IMR-90 (cell line): ENCODE measurements around the gene CEP63. TPM values are rescaled to one million over a fixed set of nuclear protein-coding genes. Genes with fewer than 3 reads are reported as not detected.

Source experiments
- ATAC-seq: fragments of 200-7000 bp; cut with Tn5 transposase; 2 replicates; pipeline ENCODE4 v1.9.1; 2020; ENCODE audit warnings: low read depth, mild to moderate bottlenecking, moderate library complexity
- BruUV-seq: library from RNA; stranded (reverse); fragments of 400-500 nt; replicated peaks from 2 replicates; lab custom pipeline; 2021; lab: Mats Ljungman, UMichigan
- CTCF ChIA-PET: fragments of 300-600 bp; formaldehyde crosslinking; extraction: SDS; loops from one replicate; lab custom pipeline; 2021; ENCODE audit warnings: antibody characterized with exemption; lab: Yijun Ruan, JAX
- POLR2A ChIA-PET: fragments of 300-600 bp; sonication (Branson Sonifier 250); formaldehyde crosslinking; loops from one replicate; lab custom pipeline; 2022; ENCODE audit warnings: antibody characterized with exemption; ENCODE audit not compliant: unreplicated experiment; lab: Charles Lee
- DNase-seq: peaks from one replicate; pipeline ENCODE4 v3.0.0; 2013
- H2AFZ ChIP-seq: replicated peaks from 2 replicates; pipeline ENCODE3; 2013; ENCODE audit warnings: low read length, mild to moderate bottlenecking; ENCODE audit not compliant: poor library complexity
- H2AK5ac ChIP-seq: 2 replicates; pipeline ENCODE4 v1.6.1; 2013; ENCODE audit warnings: low read depth, low read length, inconsistent platforms
- H2AK9ac ChIP-seq: replicated peaks from 2 replicates; pipeline ENCODE3; 2013; ENCODE audit warnings: mild to moderate bottlenecking, low read depth, low read length, moderate library complexity; ENCODE audit not compliant: poor library complexity
- H2BK120ac ChIP-seq: 2 replicates; pipeline ENCODE4 v1.6.1; 2013; ENCODE audit warnings: low read depth, low read length, inconsistent platforms
- H2BK15ac ChIP-seq: 3 replicates; pipeline ENCODE4 v1.6.1; 2013; ENCODE audit warnings: low read depth, low read length, inconsistent platforms
- H2BK20ac ChIP-seq: 2 replicates; pipeline ENCODE4 v1.6.1; 2013; ENCODE audit warnings: low read depth, mild to moderate bottlenecking, inconsistent platforms, low read length, moderate library complexity
- H2BK5ac ChIP-seq: 2 replicates; pipeline ENCODE4 v1.6.1; 2013; ENCODE audit warnings: mild to moderate bottlenecking, low read depth, low read length, inconsistent platforms; ENCODE audit not compliant: poor library complexity, severe bottlenecking
- H3K14ac ChIP-seq: replicated peaks from 2 replicates; pipeline ENCODE4 v1.6.1; 2013; ENCODE audit warnings: low read depth, low read length, inconsistent platforms
- H3K18ac ChIP-seq: 2 replicates; pipeline ENCODE4 v1.6.1; 2013; ENCODE audit warnings: low read depth, low read length, control low read depth
- H3K23ac ChIP-seq: 2 replicates; pipeline ENCODE4 v1.6.1; 2013; ENCODE audit warnings: low read depth, low read length, inconsistent platforms
- H3K27ac ChIP-seq: 2 replicates; pipeline ENCODE4 v1.5.1; 2013; ENCODE audit warnings: mild to moderate bottlenecking, control low read depth, low read length; ENCODE audit not compliant: insufficient read depth
- H3K27me3 ChIP-seq: 2 replicates; pipeline ENCODE4 v1.6.1; 2013; ENCODE audit warnings: low read length; ENCODE audit not compliant: control insufficient read depth, insufficient read depth
- H3K36me3 ChIP-seq: 2 replicates; pipeline ENCODE4 v1.6.1; 2013; ENCODE audit warnings: low read length, mixed read lengths; ENCODE audit not compliant: control insufficient read depth, insufficient read depth
- H3K4ac ChIP-seq: 2 replicates; pipeline ENCODE4 v1.6.1; 2013; ENCODE audit warnings: low read depth, low read length, inconsistent platforms
- H3K4me1 ChIP-seq: 2 replicates; pipeline ENCODE4 v1.6.1; 2013; ENCODE audit warnings: low read length, mixed read lengths; ENCODE audit not compliant: control insufficient read depth, insufficient read depth
- H3K4me2 ChIP-seq: 2 replicates; pipeline ENCODE4 v1.6.1; 2013; ENCODE audit warnings: low read depth, mild to moderate bottlenecking, control low read depth, low read length, moderate library complexity
- H3K4me3 ChIP-seq: 2 replicates; pipeline ENCODE4 v1.5.1; 2013; ENCODE audit warnings: low read depth, mild to moderate bottlenecking, control low read depth, low read length, moderate library complexity; ENCODE audit not compliant: insufficient read depth
- H3K56ac ChIP-seq: 2 replicates; pipeline ENCODE4 v1.6.1; 2013; ENCODE audit warnings: low read length, inconsistent platforms; ENCODE audit not compliant: insufficient read depth; ENCODE audit errors: extremely low read depth
- H3K79me1 ChIP-seq, 2 experiments: 2 replicates each; pipeline ENCODE4 v1.6.1; 2013; ENCODE audit warnings: low read length in 2 of 2, inconsistent platforms in 1 of 2, low read depth in 1 of 2
- H3K9ac ChIP-seq: 2 replicates; pipeline ENCODE4 v1.6.1; 2013; ENCODE audit warnings: low read depth, low read length, control low read depth
- H3K9me1 ChIP-seq: 2 replicates; pipeline ENCODE4 v1.6.1; 2013; ENCODE audit warnings: low read length, inconsistent platforms; ENCODE audit not compliant: insufficient read depth
- H3K9me3 ChIP-seq: 2 replicates; pipeline ENCODE4 v1.6.1; 2013; ENCODE audit warnings: low read length; ENCODE audit not compliant: control insufficient read depth, insufficient read depth
- H4K20me1 ChIP-seq: 2 replicates; pipeline ENCODE4 v1.6.1; 2013; ENCODE audit warnings: low read length, inconsistent platforms; ENCODE audit not compliant: insufficient read depth
- H4K5ac ChIP-seq: 2 replicates; pipeline ENCODE4 v1.6.1; 2013; ENCODE audit warnings: mild to moderate bottlenecking, low read depth, low read length, control low read depth
- H4K8ac ChIP-seq, 2 experiments: 2 replicates each; pipeline ENCODE4 v1.6.1; 2013; ENCODE audit warnings: low read depth in 2 of 2, low read length in 2 of 2, control low read depth in 1 of 2, inconsistent platforms in 1 of 2
- H4K91ac ChIP-seq: 2 replicates; pipeline ENCODE4 v1.6.1; 2013; ENCODE audit warnings: low read depth, low read length, inconsistent platforms; ENCODE audit not compliant: insufficient read depth
- CEBPB ChIP-seq: IDR thresholded peaks from 2 replicates; pipeline ENCODE4 v1.6.1; 2012; ENCODE audit warnings: low read depth, low read length, improper control_type of control experiment
- MAFK ChIP-seq: IDR thresholded peaks from 2 replicates; pipeline ENCODE4 v1.6.1; 2012; ENCODE audit warnings: low read depth, low read length, improper control_type of control experiment
- MXI1 ChIP-seq: IDR thresholded peaks from 2 replicates; pipeline ENCODE4 v1.6.1; 2012; ENCODE audit warnings: low read depth, mild to moderate bottlenecking, low read length, moderate library complexity, borderline replicate concordance
- NFE2L2 ChIP-seq: fragments of 150-350 bp; IDR thresholded peaks from 2 replicates; pipeline ENCODE4 v1.6.1; 2016; ENCODE audit warnings: low read depth, mild to moderate bottlenecking, low read length
- POLR2A ChIP-seq: IDR thresholded peaks from 2 replicates; pipeline ENCODE4 v1.6.1; 2012; ENCODE audit warnings: mild to moderate bottlenecking, low read depth, low read length
- SMC3 ChIP-seq: fragments of 150-350 bp; IDR thresholded peaks from 2 replicates; pipeline ENCODE4 v1.6.1; 2016; ENCODE audit warnings: low read depth, mild to moderate bottlenecking, antibody characterized with exemption, low read length, moderate library complexity
- dilution Hi-C: fragments of 300-500 bp; cut with HindIII; formaldehyde crosslinking; loops from one replicate; pipeline ENCODE4 v1.14.3; 2018; ENCODE audit warnings: low sequenced_read_pairs; ENCODE audit not compliant: unreplicated experiment
- in situ Hi-C: fragments of 300-500 bp; cut with MboI; formaldehyde crosslinking; loops from 3 replicates; pipeline ENCODE4 v1.14.3; 2019; ENCODE audit warnings: low sequenced_read_pairs, inconsistent platforms, mixed read lengths
- intact Hi-C: fragments of 100-400 bp; cut with micrococcal nuclease; formaldehyde crosslinking; loops from 2 replicates; pipeline ENCODE4 v1.10.0; 2022
- polyA plus RNA-seq, 3 experiments: library from polyadenylated mRNA; depleted of rRNA; stranded (reverse); fragments of >200 nt; gene quantifications; 2 replicates each; pipeline ENCODE4 v1.2.3, GENCODE V29; 2012; ENCODE audit warnings: low replicate concordance in 1 of 3
- total RNA-seq: library from RNA; depleted of rRNA; stranded (reverse); fragments of >200 nt; gene quantifications from 2 replicates; pipeline ENCODE4 v1.2.3, GENCODE V29; 2012

CEP63 gene
- total and polyA plus RNA-seq, 2 of the 4 experiments (the other 2 are of a cell fraction): 6.5 to 9.1 TPM

GRCh38 chr3:134590766-134591165 lies 104.9 kb downstream of the CEP63 start:
- H2AFZ ChIP-seq: no peak overlapping the region
- no peak for DNase-seq
- no peak overlapping the region for H3K4ac ChIP-seq
- no TSS peak for BruUV-seq
- H2BK20ac ChIP-seq: no peak overlapping the region
- no peak overlapping the region for H3K14ac ChIP-seq
- dilution Hi-C loops: no loop called here
- no peak overlapping the region for H3K18ac ChIP-seq
- in situ Hi-C loops: no loop called here
- POLR2A ChIA-PET: no interaction called here
- H3K79me1 ChIP-seq: no peaks in the 10 kb centered on the region
- no peak overlapping the region for H2BK120ac ChIP-seq
- no peak overlapping the region for H3K4me2 ChIP-seq
- H3K27me3 ChIP-seq: peaks cover 9% of the 10 kb centered on the region
- no peaks in the 10 kb centered on the region for H3K4me1 ChIP-seq
- H3K9ac ChIP-seq: no peak overlapping the region
- H4K8ac ChIP-seq: no peak overlapping the region
- H3K36me3 ChIP-seq: no peaks in the 10 kb centered on the region
- H4K20me1 ChIP-seq: no peaks in the 10 kb centered on the region
- H2AK9ac ChIP-seq: no peak overlapping the region
- TF ChIP-seq MAFK (no peak), MXI1 (no peak), POLR2A (no peak), NFE2L2 (no peak), CEBPB (no peak), SMC3 (no peak)
- H4K91ac ChIP-seq: no peak overlapping the region
- H2BK15ac ChIP-seq: no peak overlapping the region
- CTCF ChIA-PET: interaction anchor here (1.0 kb wide), 1 partner anchor 10 kb away, joined by 4 read pairs; no protein-coding TSS in a partner anchor
- no peak for ATAC-seq
- H4K5ac ChIP-seq: no peak overlapping the region
- H3K9me1 ChIP-seq: no peaks in the 10 kb centered on the region
- intact Hi-C loops: no loop called here
- no peak overlapping the region for H2AK5ac ChIP-seq
- H3K4me3 ChIP-seq: no peak overlapping the region
- no peak overlapping the region for H3K27ac ChIP-seq
- H3K23ac ChIP-seq: no peak overlapping the region
- no peak overlapping the region for H2BK5ac ChIP-seq
- H3K9me3 ChIP-seq: no peaks in the 10 kb centered on the region
- no peak overlapping the region for H3K56ac ChIP-seq
